ENCODE results near the gene NPTX2.

NPTX2 gene

DNA sequence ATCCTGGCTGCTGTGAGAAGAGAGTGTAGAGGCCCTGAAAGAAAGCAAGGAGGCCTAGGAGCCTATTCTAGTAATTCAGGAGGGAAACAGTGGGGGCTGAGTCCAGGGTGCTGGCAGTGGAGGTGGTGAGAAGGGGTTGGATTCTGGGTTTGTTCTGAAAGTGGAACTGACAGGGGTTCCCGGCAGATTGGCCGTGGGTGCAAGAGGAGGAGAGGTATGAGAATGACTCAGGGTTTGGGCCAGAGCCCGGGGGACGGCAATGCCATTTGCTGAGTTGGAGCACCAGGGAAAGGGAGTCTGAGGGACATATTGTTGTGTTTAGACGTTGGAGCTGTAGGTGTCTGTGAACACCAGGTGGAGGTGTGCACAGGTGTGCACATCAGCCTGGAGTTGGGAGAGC is 38.5 kb downstream of the NPTX2 start:
- no peak for DNase-seq

DNA sequence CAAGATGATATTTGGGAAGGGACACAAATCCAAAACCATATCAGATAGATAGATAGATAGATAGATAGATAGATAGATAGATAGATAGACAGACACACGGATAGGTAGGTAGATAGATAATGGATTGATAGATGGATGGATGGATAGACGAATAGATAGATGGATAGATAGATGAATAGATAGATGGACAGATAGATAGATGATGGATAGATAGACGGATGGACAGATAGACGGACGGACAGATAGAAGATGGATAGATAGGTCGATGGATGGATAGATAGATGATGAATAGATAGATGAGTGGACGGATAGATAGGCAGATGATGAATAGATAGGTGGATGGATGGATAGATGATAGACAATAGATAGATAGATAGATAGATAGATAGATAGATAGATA is 39.8 kb downstream of the NPTX2 start:
- DNase-seq: no peak

DNA sequence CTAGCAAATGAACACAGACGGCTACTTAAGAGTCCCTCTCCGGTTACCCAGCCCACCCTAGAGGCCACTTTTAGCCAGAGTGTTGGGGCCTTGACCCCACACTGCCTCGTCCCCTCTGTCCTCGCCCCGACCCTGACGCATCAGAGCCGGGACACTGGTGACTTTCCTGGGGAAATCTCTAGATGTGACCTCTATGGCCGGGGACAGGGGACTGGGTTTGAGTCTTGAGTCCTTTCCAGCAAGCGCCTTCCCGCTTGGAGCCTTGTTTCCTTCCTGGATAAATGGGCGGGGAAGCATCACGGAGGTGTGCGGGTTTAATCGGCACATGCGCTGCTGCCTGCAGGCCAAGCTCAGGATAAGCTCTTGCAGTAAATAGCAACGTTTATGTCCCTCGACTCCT is 40.7 kb downstream of the NPTX2 start:
- DNase-seq: no peak

DNA sequence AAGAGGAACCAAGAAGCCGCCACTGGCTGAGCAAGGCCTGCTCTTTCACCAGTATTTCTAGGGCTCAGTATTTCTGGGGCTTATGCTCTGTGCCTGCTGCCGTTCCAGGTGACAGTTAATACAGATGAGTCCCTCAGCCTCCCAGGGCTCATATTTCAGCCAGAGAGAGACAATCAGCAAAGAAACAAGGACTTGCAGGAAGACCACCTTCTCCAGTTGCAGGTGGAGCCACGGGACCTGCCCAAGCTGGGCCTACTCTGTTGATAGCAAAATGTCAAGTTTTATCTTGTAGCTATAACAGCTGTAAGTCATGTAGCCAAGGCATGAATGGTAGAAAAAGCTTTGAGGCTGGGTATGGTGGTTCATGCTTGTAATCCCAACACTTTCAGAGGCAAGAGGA is 42.7 kb downstream of the NPTX2 start:
- DNase-seq: no peak

- DNase-seq: no peak
Observed at GRCh38 chr7:98661607-98662006, 44.5 kb downstream of the NPTX2 start.

DNA sequence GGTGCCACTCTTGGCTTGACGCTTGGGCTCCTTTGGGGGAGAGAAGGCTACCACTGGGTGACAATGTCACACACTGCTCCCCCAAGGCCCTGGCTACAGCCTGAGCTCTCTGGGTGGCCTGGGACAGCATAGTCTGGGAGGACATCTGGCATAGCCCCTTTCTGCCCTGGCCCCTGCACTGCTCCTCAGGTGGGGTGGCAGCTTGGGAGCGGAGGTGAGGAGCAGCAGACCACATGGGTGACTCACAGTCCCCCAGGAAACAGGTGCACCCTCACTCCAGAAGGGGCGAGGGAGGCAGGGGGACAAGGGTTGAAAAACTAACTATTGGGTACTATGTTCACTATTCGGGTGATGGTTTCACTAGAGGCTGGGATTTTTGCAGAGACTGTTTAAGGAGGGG is 45.2 kb downstream of the NPTX2 start:
- no peak for DNase-seq

DNA sequence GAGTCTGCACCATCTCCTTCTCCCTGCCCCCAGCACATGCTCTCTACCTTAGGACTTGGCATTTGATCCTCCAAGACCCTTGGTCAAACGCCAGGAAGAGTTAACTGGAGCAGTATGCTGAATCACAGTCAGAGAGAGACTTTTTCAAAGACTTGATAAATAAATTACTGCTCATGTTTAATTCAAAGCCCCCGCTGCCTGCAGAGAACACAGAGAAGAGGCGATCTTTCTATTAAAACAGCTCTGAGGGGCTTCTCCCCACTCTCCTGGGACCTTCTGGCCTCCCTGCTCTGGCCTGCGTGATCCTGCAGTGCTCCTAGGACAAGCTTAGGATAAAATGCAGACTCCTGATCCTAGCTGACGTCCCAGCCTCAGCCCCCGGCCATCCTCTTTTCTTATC is 47.8 kb downstream of the NPTX2 start:
- DNase-seq: no peak

DNA sequence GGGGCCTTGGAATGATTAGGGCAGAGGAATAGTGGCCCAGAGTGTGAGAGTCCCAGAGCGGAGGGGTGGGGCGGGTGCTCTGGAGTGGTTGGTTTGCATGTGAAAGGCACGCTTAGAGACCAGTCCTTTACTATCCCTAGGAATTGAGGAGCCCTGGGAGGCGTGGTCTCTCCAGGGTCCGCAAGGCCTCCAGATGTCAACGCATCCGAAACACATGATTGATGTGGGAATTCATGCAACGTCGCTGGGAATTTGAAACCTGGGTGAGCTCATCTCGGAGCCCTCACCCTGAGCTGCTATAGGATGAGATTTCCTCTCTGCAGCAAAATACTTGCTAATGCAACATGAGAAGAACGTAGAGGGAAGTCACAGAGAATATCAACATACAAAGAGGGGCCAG is 51.2 kb downstream of the NPTX2 start:
- DNase-seq: no peak

GRCh38 chr7:98669329-98670000 is 52.4 kb downstream of the NPTX2 start:
- DNase-seq: no peak

DNA sequence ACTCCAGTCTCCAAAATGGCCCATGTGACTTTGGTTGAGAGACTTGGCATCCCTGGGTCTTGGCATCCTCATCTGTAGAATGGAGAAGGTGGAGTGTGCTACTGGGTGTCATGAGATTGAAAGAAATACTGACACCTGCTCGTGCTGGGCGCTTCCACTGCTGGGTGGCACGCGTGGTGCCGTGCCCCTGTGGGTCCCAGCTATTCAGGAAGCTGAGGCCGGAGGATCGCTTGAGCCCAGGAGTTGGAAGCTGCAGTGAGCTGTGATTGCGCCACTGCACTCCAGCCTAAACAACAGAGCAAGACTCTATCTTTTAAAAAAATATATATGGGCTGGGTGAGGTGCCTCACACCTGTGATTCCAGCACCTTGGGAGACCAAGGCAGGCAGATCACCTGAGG is 53.1 kb downstream of the NPTX2 start:
- no peak for DNase-seq

GRCh38 chr7:98671733-98672331 is 54.7 kb downstream of the NPTX2 start:
- DNase-seq: no peak

DNA sequence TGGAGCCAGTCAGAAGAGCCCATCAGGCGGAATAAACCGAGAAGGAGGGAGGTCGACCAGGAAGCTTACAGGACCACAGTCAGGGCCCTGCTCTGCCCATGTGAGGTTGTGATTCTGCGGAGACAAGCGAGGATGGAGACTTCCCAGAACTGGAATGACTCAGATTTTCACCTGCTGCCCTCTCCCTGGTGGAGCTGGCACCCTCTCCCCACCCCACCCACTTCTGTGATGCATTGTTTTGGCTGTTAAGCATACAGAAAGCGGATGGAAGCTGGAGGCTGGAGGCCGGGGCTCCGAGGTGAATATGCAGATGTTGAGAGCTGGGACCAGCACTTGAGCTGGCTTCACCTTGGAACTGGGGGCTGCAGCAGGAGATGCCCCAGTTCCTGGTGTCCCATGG is 57.4 kb downstream of the NPTX2 start:
- DNase-seq: no peak

DNA sequence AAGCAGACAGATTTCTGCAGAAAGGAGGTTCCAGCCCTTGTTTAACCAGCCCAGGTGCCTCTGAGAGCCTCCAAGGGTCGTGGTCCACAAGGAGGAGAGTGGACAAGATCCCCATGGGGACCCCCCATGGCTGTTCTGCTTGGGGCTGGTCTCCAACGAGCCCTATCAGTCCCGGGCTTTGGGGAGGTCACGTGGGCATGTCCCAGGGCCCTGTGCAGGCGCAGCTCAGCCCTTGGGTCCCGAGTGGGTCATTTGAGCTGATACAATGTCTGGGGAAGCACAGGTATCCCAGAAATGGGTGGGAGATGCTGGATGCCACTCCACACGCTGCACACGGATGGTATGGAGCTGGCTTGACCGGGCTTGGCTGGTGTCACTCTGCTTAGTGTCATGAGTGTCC is 57.8 kb downstream of the NPTX2 start:
- DNase-seq: no peak

DNA sequence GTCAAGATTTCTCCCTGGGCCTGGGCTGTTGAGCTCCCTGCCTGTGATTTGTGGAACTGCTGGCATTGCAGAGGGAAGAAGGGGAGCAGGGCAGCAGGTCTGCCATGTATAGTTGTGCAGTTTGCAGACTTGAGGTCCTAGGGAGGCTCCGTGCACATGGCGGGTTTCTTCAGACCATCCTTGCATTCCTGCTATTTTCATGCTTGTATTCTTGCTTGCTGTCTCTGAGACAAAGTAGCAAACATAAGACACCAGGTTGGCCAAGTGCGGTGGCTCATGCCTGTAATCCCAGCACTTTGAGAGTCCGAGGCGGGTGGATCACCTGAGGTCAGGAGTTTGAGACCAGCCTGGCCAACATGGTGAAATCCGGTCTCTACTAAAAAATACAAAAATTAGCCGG is 61.1 kb downstream of the NPTX2 start:
- DNase-seq: no peak
